Measurements from ENCODE around the gene TMEM167B. TPM values are rescaled to one million over a fixed set of nuclear protein-coding genes. Genes with fewer than 3 reads are reported as not detected.

TMEM167B gene
- total and polyA plus RNA-seq, 7 donors, result 19.8 to 56.0 (median 30.8) TPM

- intact Hi-C loops (cut with DNase I), result loop anchor here in 1 of 2 donors (10.0 kb wide), 1 partner anchor 81 kb away; the partner anchor contains the start of gene CLCC1
- 67 to 79% (median 74%) methylated on average over 1 of the region's 1 CpG for WGBS, 3 donors
Observed at GRCh38 chr1:109045595-109045994, 45.0 kb upstream of the TMEM167B start.

GRCh38 chr1:109046671-109047070 lies 43.9 kb upstream of the TMEM167B start:
- H3K27me3 ChIP-seq (ENCODE audit: insufficient read depth in 3 of 3, low read length in 2 of 3), result no peaks in the 10 kb centered on the region
- no peak overlapping the region for H3K4me3 ChIP-seq
- TF ChIP-seq, protein P1, sequence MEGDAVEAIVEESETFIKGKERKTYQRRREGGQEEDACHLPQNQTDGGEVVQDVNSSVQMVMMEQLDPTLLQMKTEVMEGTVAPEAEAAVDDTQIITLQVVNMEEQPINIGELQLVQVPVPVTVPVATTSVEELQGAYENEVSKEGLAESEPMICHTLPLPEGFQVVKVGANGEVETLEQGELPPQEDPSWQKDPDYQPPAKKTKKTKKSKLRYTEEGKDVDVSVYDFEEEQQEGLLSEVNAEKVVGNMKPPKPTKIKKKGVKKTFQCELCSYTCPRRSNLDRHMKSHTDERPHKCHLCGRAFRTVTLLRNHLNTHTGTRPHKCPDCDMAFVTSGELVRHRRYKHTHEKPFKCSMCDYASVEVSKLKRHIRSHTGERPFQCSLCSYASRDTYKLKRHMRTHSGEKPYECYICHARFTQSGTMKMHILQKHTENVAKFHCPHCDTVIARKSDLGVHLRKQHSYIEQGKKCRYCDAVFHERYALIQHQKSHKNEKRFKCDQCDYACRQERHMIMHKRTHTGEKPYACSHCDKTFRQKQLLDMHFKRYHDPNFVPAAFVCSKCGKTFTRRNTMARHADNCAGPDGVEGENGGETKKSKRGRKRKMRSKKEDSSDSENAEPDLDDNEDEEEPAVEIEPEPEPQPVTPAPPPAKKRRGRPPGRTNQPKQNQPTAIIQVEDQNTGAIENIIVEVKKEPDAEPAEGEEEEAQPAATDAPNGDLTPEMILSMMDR (IDR thresholded peaks at IDR 0.05), result no peak
- no peak overlapping the region for H3K27ac ChIP-seq
- DNase-seq (no peak), ATAC-seq (no peak)
- H3K36me3 ChIP-seq (ENCODE audit: insufficient read depth in 1 of 2, low read depth in 1 of 2), result no peaks in the 10 kb centered on the region
- H3K4me1 ChIP-seq, result no peaks in the 10 kb centered on the region
- intact Hi-C loops (cut with DNase I), result loop anchor here in 1 of 2 donors (10.0 kb wide), 1 partner anchor 82 kb away; the partner anchor contains the start of gene CLCC1
- WGBS, 3 donors, result 76 to 84% (median 80%) methylated on average over 4 of the region's 4 CpGs
- H3K9me3 ChIP-seq, result no peaks in the 10 kb centered on the region

More at GRCh38 chr1:109045595-109045994, 45.0 kb upstream of the TMEM167B start:
- ATAC-seq (no peak), DNase-seq (no peak)
- no peak overlapping the region for H3K4me3 ChIP-seq
- H3K27ac ChIP-seq, result no peak overlapping the region
- TF ChIP-seq, protein P1 (IDR thresholded peaks at IDR 0.05), result no peak
- peaks cover 2% of the 10 kb centered on the region for H3K4me1 ChIP-seq
- no peaks in the 10 kb centered on the region for H3K9me3 ChIP-seq
- H3K36me3 ChIP-seq (ENCODE audit: insufficient read depth in 1 of 2, low read depth in 1 of 2), result no peaks in the 10 kb centered on the region
- H3K27me3 ChIP-seq (ENCODE audit: insufficient read depth in 3 of 3, low read length in 2 of 3), result no peaks in the 10 kb centered on the region

GRCh38 chr1:109047339-109047738 lies 43.2 kb upstream of the TMEM167B start:
- WGBS, 3 donors, result 83 to 86% (median 83%) methylated on average over 6 of the region's 6 CpGs
- intact Hi-C loops (cut with DNase I), result loop anchor here in 1 of 2 donors (10.0 kb wide), 1 partner anchor 83 kb away; the partner anchor contains the start of gene CLCC1
- no peak overlapping the region for H3K4me3 ChIP-seq
- TF ChIP-seq, protein P1 (IDR thresholded peaks at IDR 0.05), result no peak
- no peak for DNase-seq
- ATAC-seq, result no peak
- no peaks in the 10 kb centered on the region for H3K4me1 ChIP-seq
- no peak overlapping the region for H3K27ac ChIP-seq
- no peaks in the 10 kb centered on the region for H3K9me3 ChIP-seq
- H3K36me3 ChIP-seq (ENCODE audit: insufficient read depth in 1 of 2, low read depth in 1 of 2), result no peaks in the 10 kb centered on the region
- no peaks in the 10 kb centered on the region for H3K27me3 ChIP-seq (ENCODE audit: insufficient read depth in 3 of 3, low read length in 2 of 3)

- WGBS, 3 donors, result 37 to 41% (median 40%) methylated on average over 2 of the region's 2 CpGs
Observed at GRCh38 chr1:109048335-109048734, 42.2 kb upstream of the TMEM167B start.

More at GRCh38 chr1:109048335-109048734, 42.2 kb upstream of the TMEM167B start:
- ATAC-seq (no peak), DNase-seq (no peak)
- intact Hi-C loops (cut with DNase I), result loop anchor here in 1 of 2 donors (10.0 kb wide), 1 partner anchor 84 kb away; the partner anchor contains the start of gene CLCC1
- Histone ChIP-seq H3K9me3 (no peaks in the 10 kb centered on the region), H3K4me3 (no peak overlapping the region), H3K27ac (no peak overlapping the region), H3K36me3 (ENCODE audit: insufficient read depth in 1 of 2, low read depth in 1 of 2) (no peaks in the 10 kb centered on the region), H3K4me1 (no peaks in the 10 kb centered on the region), H3K27me3 (ENCODE audit: insufficient read depth in 3 of 3, low read length in 2 of 3) (no peaks in the 10 kb centered on the region)
- TF ChIP-seq, protein P1 (IDR thresholded peaks at IDR 0.05), result no peak

Data from psoas muscle (tissue), 8 donors.